ENCODE data around the gene MAPK14.
A peak's percentile ranks its signal among the peaks of the same experiment; 100 is the strongest.
"Not testable (repeated sequence)": the region's sequence is repeated elsewhere in the genome, so short reads cannot be mapped to it uniquely, and the experiment has no call there.

The MAPK14 gene

GRCh38 chr6:36070252-36070651, 42.6 kb downstream of the MAPK14 start:
- no peak for DNase-seq

GRCh38 chr6:36071281-36071680, 43.7 kb downstream of the MAPK14 start:
- DNase-seq: no peak

GRCh38 chr6:36071714-36072113, 44.1 kb downstream of the MAPK14 start:
- DNase-seq: no peak

GRCh38 chr6:36072681-36073080, 45.1 kb downstream of the MAPK14 start:
- DNase-seq: no peak

- no peak for DNase-seq
These were observed 46.0 kb downstream of the MAPK14 start for GRCh38 chr6:36073587-36073986.

GRCh38 chr6:36075656-36076055, 48.0 kb downstream of the MAPK14 start:
- no peak for DNase-seq

- DNase-seq: no peak
These were observed 48.8 kb downstream of the MAPK14 start for GRCh38 chr6:36076178-36077063.

GRCh38 chr6:36078159-36078558, 50.6 kb downstream of the MAPK14 start:
- no peak for DNase-seq

- no peak for DNase-seq
These were observed 52.0 kb downstream of the MAPK14 start for GRCh38 chr6:36079601-36080000.

GRCh38 chr6:36082318-36082717, 54.7 kb downstream of the MAPK14 start:
- DNase-seq: no peak

GRCh38 chr6:36083446-36083845, 55.8 kb downstream of the MAPK14 start:
- no peak for DNase-seq

- DNase-seq: not testable (repeated sequence)
These were observed 60.6 kb downstream of the MAPK14 start for GRCh38 chr6:36088204-36088603.

GRCh38 chr6:36089048-36089447, 61.4 kb downstream of the MAPK14 start:
- DNase-seq: no peak

GRCh38 chr6:36094238-36094637, 66.6 kb downstream of the MAPK14 start:
- DNase-seq: no peak

GRCh38 chr6:36094753-36095496, 67.3 kb downstream of the MAPK14 start:
- DNase-seq: peak; percentile 85 to 87

- no peak for DNase-seq
These were observed 68.1 kb downstream of the MAPK14 start for GRCh38 chr6:36095497-36096391.

GRCh38 chr6:36098253-36098919, 70.8 kb downstream of the MAPK14 start:
- no peak for DNase-seq

- DNase-seq: no peak
These were observed 71.5 kb downstream of the MAPK14 start for GRCh38 chr6:36098920-36099647.

- DNase-seq: no peak
These were observed 72.4 kb downstream of the MAPK14 start for GRCh38 chr6:36099869-36100483.

- DNase-seq: no peak
These were observed 74.1 kb downstream of the MAPK14 start for GRCh38 chr6:36101691-36102090.

GRCh38 chr6:36102853-36103252, 75.2 kb downstream of the MAPK14 start:
- no peak for DNase-seq
